ENCODE measurements around the gene BUB1.
"Not testable (repeated sequence)": the region's sequence is repeated elsewhere in the genome, so short reads cannot be mapped to it uniquely, and the experiment has no call there.

Gene BUB1

GRCh38 chr2:110708455-110708854 is 30.6 kb upstream of the BUB1 start:
- Histone ChIP-seq H3K79me2 (ENCODE audit: low read length) (no peaks in the 10 kb centered on the region), H2AFZ (ENCODE audit: low read length) (no peak overlapping the region), H3K4me3 (ENCODE audit: low read length) (no peak overlapping the region), H3K4me1 (ENCODE audit: low read length) (peaks cover 9% of the 10 kb centered on the region), H3K27ac (ENCODE audit: low read length) (no peak overlapping the region), H3K36me3 (replicated peaks; ENCODE audit: insufficient read depth, low read length) (no peaks in the 10 kb centered on the region), H3K4me2 (ENCODE audit: low read depth, low read length) (no peak overlapping the region), H3K9me3 (replicated peaks; ENCODE audit: insufficient read depth, low read length) (no peaks in the 10 kb centered on the region), H3K9ac (ENCODE audit: low read length) (no peak overlapping the region), H4K20me1 (ENCODE audit: insufficient read depth, low read length) (no peaks in the 10 kb centered on the region), H3K27me3 (replicated peaks; ENCODE audit: insufficient read depth, low read length) (no peaks in the 10 kb centered on the region), H3K9me2 (replicated peaks; ENCODE audit: insufficient read depth, low read length) (no peaks in the 10 kb centered on the region), H3F3A (ENCODE audit: insufficient read depth, low read length) (peaks cover 2% of the 10 kb centered on the region; the same call in 1 of the 2 replicates)
- no peak for TF ChIP-seq EZH2 (optimal IDR thresholded peaks at IDR 0.05; ENCODE audit: low read depth, low read length)
- TF ChIP-seq CTCF (IDR thresholded peaks at IDR 0.05; ENCODE audit: low read length) = no peak
- no peak for TF ChIP-seq EZH2phosphoT487 (IDR thresholded peaks at IDR 0.05; ENCODE audit: low read length)
- no peak for DNase-seq

- Histone ChIP-seq H3K27ac (ENCODE audit: low read length) (no peak overlapping the region), H3K4me3 (ENCODE audit: low read length) (no peak overlapping the region), H3K9ac (ENCODE audit: low read length) (no peak overlapping the region), H4K20me1 (ENCODE audit: insufficient read depth, low read length) (no peaks in the 10 kb centered on the region), H3K9me3 (replicated peaks; ENCODE audit: insufficient read depth, low read length) (no peaks in the 10 kb centered on the region), H3K4me2 (ENCODE audit: low read depth, low read length) (no peak overlapping the region), H3K79me2 (ENCODE audit: low read length) (no peaks in the 10 kb centered on the region), H3K4me1 (ENCODE audit: low read length) (peaks cover 9% of the 10 kb centered on the region; the same call in 1 of the 2 replicates), H2AFZ (ENCODE audit: low read length) (no peak overlapping the region), H3F3A (ENCODE audit: insufficient read depth, low read length) (no peaks in the 10 kb centered on the region), H3K27me3 (replicated peaks; ENCODE audit: insufficient read depth, low read length) (no peaks in the 10 kb centered on the region), H3K9me2 (replicated peaks; ENCODE audit: insufficient read depth, low read length) (no peaks in the 10 kb centered on the region), H3K36me3 (replicated peaks; ENCODE audit: insufficient read depth, low read length) (no peaks in the 10 kb centered on the region)
- peak; percentile 4 for DNase-seq
- TF ChIP-seq CTCF (IDR thresholded peaks at IDR 0.05; ENCODE audit: low read length) (no peak), EZH2phosphoT487 (IDR thresholded peaks at IDR 0.05; ENCODE audit: low read length) (no peak), EZH2 (optimal IDR thresholded peaks at IDR 0.05; ENCODE audit: low read depth, low read length) (no peak)
Measured at GRCh38 chr2:110707386-110707965, 29.6 kb upstream of the BUB1 start.

GRCh38 chr2:110702514-110703380 is 24.9 kb upstream of the BUB1 start:
- Histone ChIP-seq H3K4me3 (ENCODE audit: low read length) (no peak overlapping the region), H3K27ac (ENCODE audit: low read length) (no peak overlapping the region), H3K36me3 (replicated peaks; ENCODE audit: insufficient read depth, low read length) (no peaks in the 10 kb centered on the region), H4K20me1 (ENCODE audit: insufficient read depth, low read length) (no peaks in the 10 kb centered on the region), H3K9me2 (replicated peaks; ENCODE audit: insufficient read depth, low read length) (no peaks in the 10 kb centered on the region), H3K9ac (ENCODE audit: low read length) (no peak overlapping the region), H3F3A (ENCODE audit: insufficient read depth, low read length) (no peaks in the 10 kb centered on the region), H3K9me3 (replicated peaks; ENCODE audit: insufficient read depth, low read length) (no peaks in the 10 kb centered on the region), H3K79me2 (ENCODE audit: low read length) (no peaks in the 10 kb centered on the region), H3K27me3 (replicated peaks; ENCODE audit: insufficient read depth, low read length) (no peaks in the 10 kb centered on the region), H3K4me1 (ENCODE audit: low read length) (peaks cover 15% of the 10 kb centered on the region; the same call in 1 of the 2 replicates), H2AFZ (ENCODE audit: low read length) (no peak overlapping the region), H3K4me2 (ENCODE audit: low read depth, low read length) (no peak overlapping the region)
- peak; percentile 4 for DNase-seq
- TF ChIP-seq EZH2phosphoT487 (IDR thresholded peaks at IDR 0.05; ENCODE audit: low read length) = no peak
- TF ChIP-seq CTCF (IDR thresholded peaks at IDR 0.05; ENCODE audit: low read length) = no peak
- TF ChIP-seq EZH2 (optimal IDR thresholded peaks at IDR 0.05; ENCODE audit: low read depth, low read length) = no peak

- not testable (repeated sequence) for H4K20me1 ChIP-seq (ENCODE audit: insufficient read depth, low read length); H3K27me3 ChIP-seq (replicated peaks; ENCODE audit: insufficient read depth, low read length); H3F3A ChIP-seq (ENCODE audit: insufficient read depth, low read length); H3K9me2 ChIP-seq (replicated peaks; ENCODE audit: insufficient read depth, low read length); H3K4me3 ChIP-seq (ENCODE audit: low read length); H3K9me3 ChIP-seq (replicated peaks; ENCODE audit: insufficient read depth, low read length); H3K79me2 ChIP-seq (ENCODE audit: low read length); H3K9ac ChIP-seq (ENCODE audit: low read length); DNase-seq; H2AFZ ChIP-seq (ENCODE audit: low read length); H3K36me3 ChIP-seq (replicated peaks; ENCODE audit: insufficient read depth, low read length); H3K27ac ChIP-seq (ENCODE audit: low read length); H3K4me2 ChIP-seq (ENCODE audit: low read depth, low read length)
- peaks cover 14% of the 10 kb centered on the region; the same call in 1 of the 2 replicates for H3K4me1 ChIP-seq (ENCODE audit: low read length)
Measured at GRCh38 chr2:110698253-110698652, 20.4 kb upstream of the BUB1 start.

- H3K9ac ChIP-seq (ENCODE audit: low read length); H3K4me1 ChIP-seq (ENCODE audit: low read length); H3K4me2 ChIP-seq (ENCODE audit: low read depth, low read length); H3K4me3 ChIP-seq (ENCODE audit: low read length); H3K9me2 ChIP-seq (replicated peaks; ENCODE audit: insufficient read depth, low read length); H2AFZ ChIP-seq (ENCODE audit: low read length); H3K79me2 ChIP-seq (ENCODE audit: low read length); H3K27ac ChIP-seq (ENCODE audit: low read length); H3K27me3 ChIP-seq (replicated peaks; ENCODE audit: insufficient read depth, low read length); H4K20me1 ChIP-seq (ENCODE audit: insufficient read depth, low read length); H3K9me3 ChIP-seq (replicated peaks; ENCODE audit: insufficient read depth, low read length); H3F3A ChIP-seq (ENCODE audit: insufficient read depth, low read length); H3K36me3 ChIP-seq (replicated peaks; ENCODE audit: insufficient read depth, low read length): not testable (repeated sequence)
- peak; percentile 3 for DNase-seq
Measured at GRCh38 chr2:110695146-110695898, 17.5 kb upstream of the BUB1 start.
